Measurements from ENCODE around the gene SELL.
A peak's percentile ranks its signal among the peaks of the same experiment; 100 is the strongest.
"Not testable (repeated sequence)": the region's sequence is repeated elsewhere in the genome, so short reads cannot be mapped to it uniquely, and the experiment has no call there.

Gene SELL

GRCh38 chr1:169711469-169712308 is at the start of gene SELL:
TSS of gene SELL (minus strand) at chr1:169711620. CDS start at chr1:169711498, 122 bp downstream.
- DNase-seq: peak; percentile 21

GRCh38 chr1:169759038-169759437 is 47.6 kb upstream of the SELL start:
- DNase-seq: no peak

- no peak for DNase-seq
Measured at GRCh38 chr1:169753549-169753948, 42.1 kb upstream of the SELL start.

DNA sequence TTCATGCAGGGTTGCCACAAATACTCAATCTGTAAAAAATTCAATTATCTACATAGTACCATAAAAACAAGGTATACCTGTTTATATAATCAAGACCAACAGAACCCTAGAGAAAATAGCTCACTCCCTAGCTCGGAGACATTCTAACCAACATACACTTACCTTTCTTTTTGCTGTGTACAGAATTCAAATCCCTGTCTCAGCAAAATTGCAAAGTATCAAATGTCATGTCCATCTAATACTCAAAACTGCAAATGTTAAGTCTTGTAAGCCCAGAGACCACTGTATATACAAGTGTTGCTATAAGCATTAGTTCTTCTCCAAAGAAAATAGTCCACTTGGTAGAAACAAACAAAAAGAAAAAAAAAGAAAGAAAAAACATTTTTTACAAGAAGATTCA is 38.6 kb upstream of the SELL start:
- no peak for DNase-seq

DNA sequence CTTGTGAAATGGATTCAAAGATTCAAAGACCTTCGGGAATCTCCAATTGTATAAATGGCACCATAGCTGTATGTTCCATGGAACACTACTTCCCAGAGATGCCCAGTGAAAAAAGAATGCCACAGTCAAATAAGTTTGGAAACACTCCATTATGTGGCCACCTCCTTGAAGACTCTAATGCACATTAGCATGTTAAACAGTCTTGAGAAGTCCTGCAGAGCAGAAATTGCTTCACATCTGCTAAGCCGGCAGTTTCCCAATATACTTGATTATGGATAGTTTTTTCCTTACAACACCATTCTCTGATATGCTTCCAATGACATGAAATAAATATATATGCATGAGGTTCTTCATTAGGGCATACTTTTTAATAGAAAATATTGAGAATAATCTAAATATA is 35.1 kb upstream of the SELL start:
- no peak for DNase-seq

DNA sequence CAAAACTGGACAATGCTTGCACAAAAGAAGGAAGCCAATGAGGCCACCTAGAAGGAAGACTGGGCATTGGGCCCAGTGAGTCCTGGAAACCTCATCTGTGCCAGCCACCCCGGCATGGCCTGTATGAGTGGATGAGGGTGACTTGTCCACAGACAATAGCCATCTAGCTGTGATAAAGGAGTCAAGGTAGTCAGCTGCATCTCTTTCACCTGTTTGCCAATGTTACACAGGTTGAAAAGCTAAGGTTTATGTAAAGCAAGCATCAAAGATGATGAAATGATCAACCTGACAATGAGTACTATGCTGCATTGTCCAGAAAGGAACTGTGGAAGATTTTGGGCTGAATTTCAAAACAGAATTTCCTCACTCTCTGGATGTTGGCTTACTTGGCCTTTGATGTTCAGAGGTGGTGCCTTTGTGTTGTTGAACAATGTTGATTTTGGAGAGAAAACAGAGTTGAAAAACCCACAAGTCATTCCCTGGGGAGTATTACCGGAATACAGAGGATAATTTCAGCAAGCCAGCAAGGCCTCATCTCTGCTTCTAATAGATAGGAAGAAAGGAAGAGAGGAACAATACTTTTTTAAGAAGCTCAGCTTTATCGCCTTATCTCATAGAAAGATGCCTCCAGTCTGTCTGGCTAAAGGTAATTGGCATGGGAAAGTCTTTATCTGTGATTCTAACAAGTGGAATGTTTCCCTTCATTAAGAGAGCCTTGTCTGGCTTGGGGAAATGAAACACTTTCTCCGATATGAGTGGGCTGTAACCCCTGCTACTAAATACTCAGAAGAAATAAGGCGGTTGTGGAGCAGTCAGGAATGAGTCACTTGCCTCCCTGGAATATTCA is 33.8 kb upstream of the SELL start:
- DNase-seq: no peak

DNA sequence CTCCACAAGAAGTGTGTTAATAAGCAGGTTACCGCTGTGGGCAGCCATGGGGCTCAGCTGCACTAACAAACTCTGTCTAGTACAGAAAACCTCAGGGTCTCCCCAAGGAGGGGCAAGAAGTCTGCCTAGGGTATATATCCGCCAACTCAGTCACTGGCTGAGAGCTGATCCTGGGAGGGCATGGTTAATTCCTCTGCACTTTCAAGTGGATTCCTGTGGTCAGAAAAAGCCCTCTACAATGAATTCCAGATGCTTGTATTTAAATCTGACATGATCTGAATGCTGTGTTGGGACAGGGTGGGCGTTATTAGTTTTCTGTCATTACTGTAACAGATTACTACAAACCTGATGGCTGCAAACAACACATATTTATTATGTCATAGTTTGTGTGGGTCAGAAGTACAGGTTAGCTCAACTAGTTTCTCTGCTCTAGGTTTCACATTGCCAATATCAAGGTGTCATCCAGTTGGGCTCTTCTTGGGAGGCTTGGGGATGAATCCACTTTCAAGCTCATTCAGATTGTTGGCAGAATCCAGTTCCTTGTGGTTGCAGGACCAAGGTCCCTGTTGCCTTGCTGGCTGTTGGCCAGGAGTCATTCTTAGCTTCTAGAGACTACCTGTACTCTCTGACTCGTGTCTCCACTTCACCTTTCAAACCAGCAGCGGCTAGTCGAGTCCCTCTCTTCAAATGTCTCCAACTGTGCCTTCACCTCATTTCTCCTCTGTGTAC is 30.4 kb upstream of the SELL start:
- no peak for DNase-seq

DNA sequence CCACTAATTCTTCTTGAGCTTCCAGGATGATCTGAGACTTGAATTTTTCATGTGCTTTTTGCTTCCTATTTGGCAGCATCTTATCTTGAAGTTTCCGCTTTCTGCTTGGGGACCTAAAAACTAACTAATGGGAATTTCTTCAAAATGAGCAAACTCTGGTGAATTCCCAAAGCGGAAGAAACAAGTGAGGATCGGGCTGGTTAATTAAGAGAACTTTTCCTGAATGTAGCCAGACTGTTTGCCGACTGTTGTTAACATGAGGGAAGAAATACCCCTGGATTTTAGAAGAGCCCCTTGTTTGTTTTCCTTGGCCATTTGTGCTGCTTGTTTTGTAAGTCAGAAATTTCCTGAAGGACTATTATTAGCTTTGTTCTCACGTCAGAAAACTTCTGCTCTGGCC is 28.6 kb upstream of the SELL start:
- no peak for DNase-seq

GRCh38 chr1:169733924-169734323 is 22.5 kb upstream of the SELL start, which contains the start of gene SELE:
TSS of gene SELE (minus strand) at chr1:169734079. CDS start at chr1:169733612, 467 bp downstream.
- no peak for DNase-seq

GRCh38 chr1:169731446-169731845 is 20.0 kb upstream of the SELL start:
- DNase-seq: no peak

DNA sequence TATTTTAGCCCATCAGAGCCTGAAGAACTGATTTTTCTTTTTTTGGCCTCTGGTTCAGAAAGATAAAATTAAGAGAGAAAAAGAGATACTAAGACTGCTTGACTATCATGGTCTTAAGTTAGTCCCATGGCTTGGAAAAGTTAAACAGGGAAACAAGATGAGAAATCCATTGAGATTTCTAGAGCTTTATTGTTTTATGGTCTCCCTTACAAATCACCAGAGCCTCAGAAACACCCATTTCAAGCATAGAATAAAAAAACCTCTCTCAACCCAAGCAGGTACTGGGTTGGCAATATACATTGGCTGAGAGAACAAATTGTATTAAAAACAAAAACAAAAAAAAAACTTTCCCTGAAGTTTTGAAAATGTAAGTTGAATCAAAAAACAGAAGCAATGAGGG is 18.6 kb upstream of the SELL start:
- no peak for DNase-seq

DNA sequence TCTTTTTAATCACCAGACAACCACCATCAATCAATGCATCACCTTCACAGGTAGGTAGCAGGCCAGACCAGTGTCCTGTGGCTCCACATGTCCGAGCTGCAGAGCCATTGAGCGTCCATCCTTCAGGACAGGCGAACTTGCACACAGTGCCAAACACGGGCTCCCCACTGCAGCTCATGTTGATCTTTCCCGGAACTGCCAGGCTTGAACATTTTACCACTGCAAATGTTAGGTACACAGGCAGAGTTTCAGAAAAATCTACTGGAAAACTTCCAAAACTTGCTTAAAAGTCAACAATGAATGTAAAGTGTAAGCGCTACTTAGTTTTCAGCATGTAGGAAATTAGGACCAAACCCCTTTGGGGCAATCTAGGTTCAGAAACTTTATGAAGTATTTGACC is 15.9 kb upstream of the SELL start:
- DNase-seq: no peak

- no peak for DNase-seq
Measured at GRCh38 chr1:169726851-169727250, 15.4 kb upstream of the SELL start.

DNA sequence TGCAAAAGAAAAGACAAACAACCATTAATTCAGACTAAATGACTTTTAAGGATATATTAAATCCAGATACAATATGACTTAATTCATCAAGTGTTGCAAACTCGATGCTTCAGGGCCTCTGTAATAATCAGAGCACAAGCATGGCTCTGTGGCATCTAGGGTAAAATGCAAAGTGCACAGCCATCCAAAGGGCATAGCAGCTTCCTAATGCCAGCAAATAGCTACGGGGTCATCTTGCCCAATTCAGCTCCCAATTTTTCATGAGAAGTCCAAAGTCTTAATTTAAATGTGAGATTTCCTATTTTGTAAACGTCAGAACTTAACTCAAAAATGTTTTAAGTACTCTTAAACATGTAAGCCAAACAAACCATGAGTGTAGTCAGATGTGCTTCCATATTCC is 14.5 kb upstream of the SELL start:
- no peak for DNase-seq

GRCh38 chr1:169724168-169724567 is 12.7 kb upstream of the SELL start:
- no peak for DNase-seq

DNA sequence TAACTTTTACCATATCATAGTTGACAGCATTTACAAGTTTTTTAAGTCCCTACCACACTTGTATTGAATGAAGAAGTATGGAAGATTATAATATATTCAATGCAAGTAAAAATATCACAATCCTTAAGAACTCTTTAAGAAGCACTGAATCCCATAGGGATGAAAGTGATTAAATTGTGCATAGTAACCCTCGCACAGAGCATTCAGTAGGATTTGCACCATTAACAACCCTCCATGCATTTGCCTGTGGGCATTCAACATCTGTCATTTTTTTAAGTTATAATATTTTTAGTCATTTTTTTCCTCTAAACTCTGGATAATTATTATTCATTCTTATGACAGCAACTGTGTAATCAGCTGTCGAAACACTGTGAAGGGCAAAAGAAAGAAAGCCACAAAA is 12.3 kb upstream of the SELL start:
- DNase-seq: no peak

DNA sequence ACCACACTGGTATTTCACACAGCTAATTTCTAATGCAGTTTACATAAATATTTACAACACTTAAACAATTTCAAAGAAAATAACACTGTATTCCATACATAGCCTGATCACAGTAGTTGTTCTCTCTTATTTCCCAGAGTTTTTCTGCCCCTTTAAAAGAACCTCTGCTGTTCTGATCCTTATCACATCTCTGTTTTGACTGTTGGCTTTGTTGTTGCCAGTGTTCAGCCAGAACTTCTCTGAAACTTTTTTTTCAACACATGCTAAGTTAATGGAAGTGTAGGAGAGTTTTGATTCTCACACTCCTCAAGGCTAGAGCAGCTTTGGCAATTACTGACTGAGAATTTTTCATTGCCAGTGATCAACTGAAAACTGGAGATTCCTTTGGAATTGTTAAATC is 11.4 kb upstream of the SELL start:
- no peak for DNase-seq

- DNase-seq: not testable (repeated sequence)
Measured at GRCh38 chr1:169715100-169715499, 3.7 kb upstream of the SELL start.

GRCh38 chr1:169713090-169713489 is 1.7 kb upstream of the SELL start:
- not testable (repeated sequence) for DNase-seq

- DNase-seq: no peak
Measured at GRCh38 chr1:169712309-169712631, 850 bp upstream of the SELL start.

DNA sequence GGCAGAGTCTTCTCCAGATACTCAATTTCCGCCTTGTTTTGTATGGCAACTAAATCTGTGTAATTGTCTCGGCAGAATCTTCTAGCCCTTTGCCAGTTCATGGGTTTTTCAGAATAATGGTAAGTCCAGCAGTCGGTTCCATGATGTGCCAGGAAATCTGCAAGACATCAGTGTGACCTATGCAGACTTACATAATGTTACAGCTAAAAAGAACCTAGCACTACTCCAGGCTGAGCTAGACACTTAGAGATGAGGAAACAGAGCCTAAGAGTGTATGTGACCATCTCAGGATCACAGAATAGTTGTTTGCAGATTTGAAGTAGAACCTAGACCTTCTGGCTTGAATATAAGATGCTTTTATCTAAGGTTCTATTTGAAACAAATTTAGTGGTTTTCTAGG is 2.8 kb downstream of the SELL start:
- DNase-seq: no peak

- no peak for DNase-seq
Measured at GRCh38 chr1:169707912-169708604, 3.4 kb downstream of the SELL start.

- DNase-seq: no peak
Measured at GRCh38 chr1:169704797-169705196, 6.6 kb downstream of the SELL start.

Measured in NCI-H187 treated with DMSO at 0.1 percent for 48 hours (cell line).